GM18505 (cell line): ENCODE data around the gene ALG12.

ENCODE experiments used
- ATAC-seq: cut with Tn5 transposase; IDR thresholded peaks from one replicate; pipeline ENCODE4 v1.9.1; 2021; ENCODE audit not compliant: unreplicated experiment
- POLR2A ChIP-seq: IDR thresholded peaks from 4 replicates; pipeline ENCODE4 v1.6.1; 2011; ENCODE audit warnings: borderline replicate concordance; ENCODE audit not compliant: insufficient read depth, insufficient read length; ENCODE audit errors: extremely low read depth

The ALG12 gene

GRCh38 chr22:49896201-49896600, 22.0 kb downstream of the ALG12 start:
- TF ChIP-seq POLR2A = no peak
- ATAC-seq = no peak

DNA sequence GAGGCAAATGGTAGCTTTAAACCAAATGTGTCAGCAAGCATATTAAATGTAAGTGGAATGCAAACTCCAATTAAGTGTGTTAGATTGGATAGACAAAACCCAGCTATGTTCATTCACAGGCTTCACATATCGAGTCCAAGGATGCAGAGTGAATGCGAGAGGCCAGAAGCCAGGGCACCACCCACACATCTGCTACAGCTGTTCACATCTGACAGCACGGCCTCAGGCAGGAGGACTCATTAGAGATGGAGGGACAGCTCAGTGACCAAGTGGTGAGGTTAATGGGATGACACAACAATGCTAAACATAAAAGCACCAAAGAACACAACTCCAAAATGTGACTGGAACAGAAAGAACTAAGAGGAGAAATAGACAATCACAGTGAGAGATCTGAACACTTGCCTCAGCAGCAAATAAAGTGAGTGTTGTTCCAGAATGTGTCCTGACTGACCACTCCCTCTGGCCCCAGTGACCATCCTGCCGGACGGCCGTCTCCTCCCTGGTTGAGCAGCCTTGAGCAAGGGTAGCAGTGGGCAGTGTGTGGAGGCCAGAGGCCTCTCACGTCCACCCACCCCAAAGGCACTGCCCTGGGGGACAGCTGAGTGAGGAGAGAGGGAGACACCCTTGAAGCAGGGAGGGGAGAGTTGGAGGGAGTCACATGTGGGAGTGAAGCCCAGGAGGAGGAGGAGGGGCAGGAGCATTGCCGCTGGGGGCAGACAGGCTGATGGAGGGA, 23.8 kb downstream of the ALG12 start:
- TF ChIP-seq POLR2A = no peak
- ATAC-seq = no peak

GRCh38 chr22:49893025-49893424, 25.2 kb downstream of the ALG12 start:
- TF ChIP-seq POLR2A = no peak
- ATAC-seq = no peak

DNA sequence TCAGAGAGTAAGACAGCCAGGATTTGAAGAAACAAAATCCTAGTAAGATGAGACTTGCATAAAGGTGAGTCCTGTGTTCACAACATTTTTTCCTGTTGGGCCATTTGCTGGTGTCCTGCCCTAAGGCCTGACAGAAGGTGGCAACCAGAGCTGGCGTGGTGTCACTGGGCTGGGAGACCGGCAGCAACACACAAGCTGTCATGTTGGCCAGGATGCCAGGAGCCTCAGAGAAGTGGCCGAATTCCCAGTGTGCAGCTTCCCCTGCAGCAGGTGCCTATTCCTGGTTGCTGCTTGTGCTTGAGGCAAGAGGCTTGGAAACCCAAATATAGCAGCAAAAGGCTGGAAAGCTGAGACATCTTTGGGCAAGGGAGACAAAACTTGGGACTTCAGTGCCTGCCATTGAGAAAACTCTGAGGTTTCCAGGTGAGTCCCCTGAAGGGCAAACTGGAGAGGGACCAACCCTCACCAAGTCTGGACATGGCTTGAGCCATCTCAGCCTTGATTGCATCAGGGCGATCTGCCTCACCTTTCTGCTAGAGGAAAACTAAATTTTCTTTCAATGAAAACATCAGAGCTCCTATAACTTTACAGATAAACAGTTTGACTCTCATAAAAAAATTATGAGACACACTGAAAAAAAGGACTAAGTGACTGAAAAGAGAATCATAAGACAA, 25.9 kb downstream of the ALG12 start:
- no peak for ATAC-seq
- no peak for TF ChIP-seq POLR2A

- ATAC-seq = no peak
Measured at GRCh38 chr22:49889071-49889470, 29.2 kb downstream of the ALG12 start.

DNA sequence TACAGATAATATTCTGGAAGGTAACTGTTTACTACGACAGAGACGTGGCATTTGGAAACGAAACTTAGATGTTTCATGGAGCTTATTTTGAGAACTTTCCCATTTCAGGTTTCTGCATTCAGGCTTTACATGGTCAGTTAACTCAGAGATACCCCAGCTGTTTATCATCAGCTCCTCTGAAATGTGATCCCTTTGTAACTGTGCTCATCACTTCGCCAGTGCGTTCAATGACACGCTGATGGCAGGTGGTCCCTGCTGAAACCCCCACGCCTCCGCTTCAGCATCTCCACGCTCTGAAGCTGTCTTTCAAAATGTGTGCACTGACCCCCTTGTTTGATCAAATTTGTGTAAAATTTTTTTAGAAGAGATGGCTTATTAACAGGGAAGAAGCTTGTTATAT, 30.5 kb downstream of the ALG12 start:
- TF ChIP-seq POLR2A = no peak
- no peak for ATAC-seq

More at GRCh38 chr22:49889071-49889470, 29.2 kb downstream of the ALG12 start:
- TF ChIP-seq POLR2A = no peak

GRCh38 chr22:49887064-49887451, 31.2 kb downstream of the ALG12 start:
- no peak for TF ChIP-seq POLR2A
- no peak for ATAC-seq

- no peak for ATAC-seq
- TF ChIP-seq POLR2A = no peak
Measured at GRCh38 chr22:49886346-49887063, 31.7 kb downstream of the ALG12 start.

GRCh38 chr22:49885881-49886280, 32.4 kb downstream of the ALG12 start:
- ATAC-seq = no peak
- TF ChIP-seq POLR2A = no peak

GRCh38 chr22:49885281-49885680, 33.0 kb downstream of the ALG12 start:
- no peak for TF ChIP-seq POLR2A
- no peak for ATAC-seq

DNA sequence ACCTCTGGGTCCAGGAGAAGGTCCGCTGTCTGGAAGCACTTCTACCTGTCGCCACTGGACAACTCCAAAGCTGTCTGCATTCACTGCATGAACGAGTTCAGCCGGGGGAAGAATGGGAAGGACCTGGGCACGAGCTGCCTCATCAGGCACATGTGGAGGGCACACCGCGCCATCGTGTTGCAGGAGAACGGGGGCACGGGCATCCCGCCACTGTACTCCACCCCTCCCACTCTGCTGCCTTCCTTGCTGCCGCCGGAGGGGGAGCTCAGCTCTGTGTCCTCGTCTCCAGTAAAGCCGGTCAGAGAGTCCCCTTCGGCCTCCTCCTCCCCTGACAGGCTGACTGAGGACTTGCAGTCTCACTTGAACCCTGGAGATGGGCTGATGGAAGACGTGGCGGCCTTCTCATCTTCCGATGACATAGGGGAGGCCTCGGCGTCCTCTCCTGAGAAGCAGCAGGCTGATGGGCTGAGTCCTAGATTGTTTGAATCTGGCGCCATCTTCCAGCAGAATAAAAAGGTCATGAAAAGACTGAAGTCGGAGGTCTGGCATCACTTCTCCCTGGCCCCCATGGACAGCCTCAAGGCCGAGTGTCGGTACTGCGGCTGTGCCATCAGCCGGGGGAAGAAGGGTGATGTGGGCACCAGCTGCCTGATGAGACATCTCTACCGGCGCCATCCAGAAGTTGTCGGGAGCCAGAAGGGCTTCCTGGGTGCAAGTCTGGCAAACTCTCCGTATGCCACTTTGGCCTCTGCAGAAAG, 33.6 kb downstream of the ALG12 start:
- no peak for TF ChIP-seq POLR2A
- no peak for ATAC-seq

DNA sequence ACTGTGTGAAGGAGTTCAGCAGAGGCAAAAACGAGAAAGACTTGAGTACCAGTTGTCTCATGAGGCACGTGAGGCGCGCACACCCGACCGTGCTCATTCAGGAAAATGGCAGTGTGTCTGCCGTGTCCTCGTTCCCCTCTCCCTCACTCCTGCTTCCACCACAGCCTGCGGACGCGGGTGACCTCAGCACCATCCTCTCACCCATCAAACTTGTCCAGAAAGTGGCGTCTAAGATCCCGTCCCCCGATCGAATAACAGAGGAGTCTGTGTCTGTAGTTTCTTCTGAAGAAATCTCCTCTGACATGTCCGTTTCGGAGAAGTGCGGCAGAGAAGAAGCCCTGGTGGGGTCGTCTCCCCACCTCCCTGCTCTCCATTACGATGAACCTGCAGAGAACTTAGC, 34.2 kb downstream of the ALG12 start:
- no peak for TF ChIP-seq POLR2A
- ATAC-seq = no peak

- no peak for TF ChIP-seq POLR2A
- no peak for ATAC-seq
Measured at GRCh38 chr22:49883294-49883640, 35.0 kb downstream of the ALG12 start.
